NCI-H1436 treated with DMSO at 0.1 percent for 48 hours (cell line): ENCODE measurements around the gene NKTR.
"Not testable (repeated sequence)": the region's sequence is repeated elsewhere in the genome, so short reads cannot be mapped to it uniquely, and the experiment has no call there.

Experiments
- DNase-seq: peaks from one replicate; lab custom pipeline; 2025; lab: John Stamatoyannopoulos, UW

NKTR gene

GRCh38 chr3:42597098-42597497 lies 3.4 kb upstream of the NKTR start:
- not testable (repeated sequence) for DNase-seq

DNA sequence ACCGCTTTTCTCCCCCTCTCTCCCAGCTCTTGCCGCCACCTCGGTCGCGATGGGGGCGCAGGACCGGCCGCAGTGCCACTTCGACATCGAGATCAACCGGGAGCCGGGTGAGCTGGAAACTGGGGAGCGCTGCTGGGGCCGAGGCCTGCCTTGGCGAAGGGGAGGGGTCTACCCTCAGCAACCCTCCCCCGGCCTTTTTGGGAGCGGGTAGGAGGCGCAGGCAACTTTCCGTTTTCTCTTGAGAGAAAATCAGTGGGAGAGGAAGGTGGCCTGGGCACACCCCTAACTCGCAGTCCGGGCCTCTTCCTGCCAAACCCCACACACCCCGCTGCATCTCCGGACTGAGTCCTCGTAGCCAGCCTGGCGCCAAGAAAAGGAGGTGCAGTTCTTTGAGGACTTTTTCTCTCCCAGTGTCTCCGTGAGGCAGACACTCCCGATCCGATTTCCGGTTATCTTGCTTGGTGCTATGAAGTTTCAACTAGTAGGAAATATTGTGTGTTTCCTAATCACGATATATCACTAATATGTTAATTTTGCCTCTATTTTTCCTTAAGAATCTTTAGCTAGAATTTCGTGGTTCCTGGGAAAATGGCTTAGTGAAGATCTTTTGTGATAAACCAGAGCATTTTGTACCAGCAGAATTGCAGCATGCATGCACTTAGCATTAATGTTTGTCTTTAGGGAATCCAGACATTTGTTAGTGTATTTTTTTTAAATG lies 631 bp downstream of the NKTR start:
- no peak for DNase-seq

DNA sequence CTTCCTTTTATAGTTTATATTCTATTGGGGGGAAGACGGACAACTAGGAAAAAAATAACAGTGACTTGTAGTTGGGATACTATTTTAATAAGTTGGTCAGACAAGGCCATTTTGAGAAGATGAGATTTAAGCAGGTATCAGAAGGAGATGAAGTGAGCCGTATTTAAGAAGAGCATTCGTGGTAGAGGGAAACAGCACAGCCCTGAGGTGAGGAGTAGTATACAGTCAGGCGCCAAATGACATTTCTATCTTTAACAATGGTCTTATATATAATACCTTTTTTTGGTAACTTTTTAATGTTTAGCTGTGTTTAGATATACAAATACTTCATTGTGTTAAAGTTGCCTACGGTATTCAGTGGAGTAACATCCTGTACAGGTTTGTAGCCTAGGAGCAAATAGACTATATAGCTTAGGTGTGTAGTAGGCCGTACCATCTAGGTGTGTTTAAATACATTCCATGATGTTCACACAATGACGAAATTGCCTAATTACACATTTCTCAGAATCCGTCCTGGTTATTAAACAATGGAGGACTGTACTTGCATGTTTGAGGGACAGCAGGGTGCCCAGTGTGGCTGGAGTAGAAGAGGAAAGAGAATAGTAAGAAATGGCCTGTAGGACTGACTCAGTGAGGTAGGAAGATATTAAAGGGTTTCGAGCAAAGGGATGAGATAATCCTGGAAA lies 1.6 kb downstream of the NKTR start:
- DNase-seq = no peak

DNA sequence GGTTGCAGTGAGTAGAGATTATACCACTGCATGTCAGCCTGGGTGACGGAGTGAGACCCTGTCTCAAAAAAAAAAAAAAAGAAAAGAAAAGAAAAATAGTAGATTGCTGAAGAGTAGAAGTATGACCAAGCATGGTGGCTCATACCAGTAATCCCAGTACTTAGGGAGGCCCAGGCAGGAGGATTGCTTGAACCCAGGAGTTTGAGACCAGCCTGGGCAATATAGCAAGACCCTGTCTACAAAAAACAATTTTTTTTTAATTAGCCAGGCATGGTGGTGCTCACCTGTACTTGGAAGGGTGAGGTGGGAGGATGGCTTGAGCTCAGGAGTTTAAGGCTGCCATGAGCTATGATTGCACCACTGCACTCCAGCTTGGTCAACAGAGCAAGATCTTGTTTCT lies 2.5 kb downstream of the NKTR start:
- no peak for DNase-seq

GRCh38 chr3:42605546-42606173 lies 5.2 kb downstream of the NKTR start:
- no peak for DNase-seq

DNA sequence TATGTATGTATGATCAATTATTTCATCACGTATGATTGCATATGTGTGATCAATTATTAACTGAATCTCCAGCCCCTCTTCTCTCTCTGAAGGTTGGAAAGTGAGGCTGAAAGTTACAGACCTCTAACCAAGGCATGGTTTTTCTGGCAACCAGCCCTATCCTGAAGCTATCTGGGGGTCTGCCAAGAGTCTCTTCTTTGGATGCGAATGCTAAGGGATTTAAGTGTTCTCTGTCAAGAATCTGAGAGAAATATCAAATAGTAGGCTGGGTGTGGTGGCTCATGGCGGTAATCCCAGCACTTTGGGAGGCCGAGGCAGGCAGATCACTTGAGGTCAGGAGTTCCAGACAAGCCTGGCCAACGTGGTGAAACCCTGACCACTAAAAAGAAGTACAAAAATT lies 8.1 kb downstream of the NKTR start:
- DNase-seq = no peak

DNA sequence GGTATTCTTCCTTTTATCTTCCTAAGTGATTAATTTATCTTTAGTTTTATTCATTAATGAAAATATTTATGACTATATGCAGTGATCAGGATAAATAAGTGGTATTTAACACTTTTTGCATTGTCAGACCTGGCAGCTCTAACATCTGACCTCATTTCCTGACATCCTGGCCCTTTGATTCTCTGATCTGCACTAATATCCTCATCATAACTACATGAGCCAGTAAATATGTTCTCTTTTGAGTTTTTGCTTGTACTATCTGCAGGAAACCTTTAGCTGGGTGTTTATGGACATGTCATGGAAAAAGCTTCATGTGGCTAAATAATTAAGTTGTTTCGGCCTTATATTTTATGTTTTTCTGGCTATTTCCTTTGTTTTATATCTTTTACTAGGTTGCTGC lies 10.5 kb downstream of the NKTR start:
- DNase-seq = no peak

DNA sequence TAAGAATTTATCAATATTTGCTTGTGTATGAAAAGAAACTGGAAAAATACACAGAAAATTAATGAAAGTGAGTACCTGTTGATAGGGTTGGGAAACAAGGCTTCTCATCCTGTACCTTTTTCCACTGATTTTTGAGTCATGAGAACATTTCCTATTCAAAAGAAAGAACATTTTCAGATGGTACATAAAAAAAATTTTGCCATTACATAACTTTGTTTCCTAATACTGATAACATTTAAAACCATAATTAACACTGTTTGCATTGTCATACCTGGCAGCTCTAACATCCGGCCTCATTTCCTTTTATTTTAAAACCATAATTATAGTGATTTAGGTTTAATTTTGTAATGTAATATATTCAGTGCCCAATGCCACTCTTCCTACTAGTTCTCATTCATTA lies 11.7 kb downstream of the NKTR start:
- no peak for DNase-seq

DNA sequence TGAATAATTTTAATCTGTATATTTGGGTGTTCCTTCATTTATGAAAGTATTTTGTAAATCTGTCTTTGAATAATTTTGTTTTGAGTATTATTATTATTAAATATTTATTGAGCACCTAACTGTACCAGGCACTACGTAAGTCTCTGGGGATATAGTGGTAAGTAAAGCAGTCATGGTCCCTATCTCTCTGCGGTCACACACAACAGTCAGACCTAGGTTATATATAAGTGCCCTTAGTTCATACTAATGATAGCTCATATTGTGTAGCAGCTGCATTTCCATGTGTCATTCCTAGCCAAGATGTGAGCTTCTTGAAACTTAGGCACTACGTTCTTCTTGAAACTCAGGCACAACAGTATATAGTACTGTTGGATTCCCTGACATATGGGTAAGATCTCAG lies 12.4 kb downstream of the NKTR start:
- DNase-seq = no peak

GRCh38 chr3:42613462-42613861 lies 13.0 kb downstream of the NKTR start:
- no peak for DNase-seq

DNA sequence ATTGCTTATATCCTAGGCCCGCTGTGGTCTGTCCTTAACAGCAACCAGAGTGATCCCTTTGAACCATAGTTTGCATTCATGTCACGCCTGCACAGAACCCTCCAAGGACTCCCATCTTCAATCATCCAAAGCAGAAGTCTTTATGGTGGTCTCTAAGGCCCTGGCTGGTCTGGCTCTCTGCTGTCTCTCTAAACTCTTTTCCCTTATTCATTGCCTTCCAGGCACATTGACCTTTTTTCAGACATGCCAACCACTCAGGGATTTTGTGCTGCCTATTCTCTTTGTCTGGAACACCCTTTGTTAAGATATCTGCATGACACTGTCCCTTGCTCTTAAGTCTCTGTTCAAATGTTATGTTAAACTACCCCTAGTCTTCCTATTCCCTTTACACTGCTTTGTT lies 31.1 kb downstream of the NKTR start:
- no peak for DNase-seq

DNA sequence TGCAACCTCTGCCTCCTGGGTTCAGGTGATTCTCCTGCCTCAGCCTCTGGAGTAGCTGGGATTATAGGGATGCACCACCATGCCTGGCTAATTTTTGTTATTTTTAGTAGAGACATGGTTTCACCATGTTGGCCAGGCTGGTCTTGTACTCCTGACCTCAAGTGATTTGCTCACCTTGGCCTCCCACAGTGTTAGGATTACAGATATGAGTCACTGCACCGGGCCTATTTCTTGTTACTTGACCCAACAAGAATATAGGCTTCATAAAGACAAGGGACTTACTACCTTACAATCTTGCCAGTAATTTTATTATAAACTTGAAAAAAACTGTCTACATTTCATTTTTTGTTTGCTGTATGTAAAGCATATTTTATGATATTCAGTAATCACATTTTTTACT lies 31.7 kb downstream of the NKTR start:
- DNase-seq = no peak

DNA sequence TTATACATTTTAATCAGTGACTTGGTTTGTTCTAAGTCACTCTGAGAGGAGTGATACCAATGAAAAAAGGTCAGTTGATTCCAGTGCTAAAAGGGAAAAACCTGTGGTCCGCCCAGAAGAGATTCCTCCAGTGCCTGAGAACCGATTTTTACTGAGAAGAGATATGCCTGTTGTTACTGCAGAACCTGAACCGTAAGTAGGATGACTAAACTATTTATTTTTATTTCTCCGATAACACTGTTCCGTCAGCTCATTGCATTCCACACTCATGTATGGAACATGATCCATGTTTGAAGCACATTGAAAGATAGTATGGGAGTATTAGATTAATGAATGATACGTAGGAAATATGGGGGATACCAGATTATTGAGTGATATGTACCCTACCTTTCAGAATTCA lies 33.1 kb downstream of the NKTR start:
- no peak for DNase-seq

GRCh38 chr3:42635111-42635510 lies 34.6 kb downstream of the NKTR start:
- no peak for DNase-seq

DNA sequence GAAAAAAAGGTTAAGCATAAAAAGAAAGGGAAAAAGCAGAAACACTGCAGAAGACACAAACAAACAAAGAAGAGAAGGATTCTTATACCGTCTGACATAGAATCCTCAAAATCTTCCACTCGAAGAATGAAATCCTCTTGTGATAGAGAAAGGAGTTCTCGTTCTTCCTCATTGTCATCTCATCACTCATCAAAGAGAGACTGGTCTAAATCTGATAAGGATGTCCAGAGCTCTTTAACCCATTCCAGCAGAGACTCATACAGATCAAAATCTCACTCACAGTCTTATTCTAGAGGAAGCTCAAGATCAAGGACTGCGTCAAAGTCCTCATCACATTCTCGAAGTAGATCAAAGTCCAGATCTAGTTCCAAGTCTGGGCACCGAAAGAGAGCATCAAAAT lies 36.5 kb downstream of the NKTR start:
- no peak for DNase-seq

GRCh38 chr3:42638339-42638842 lies 37.9 kb downstream of the NKTR start:
- no peak for DNase-seq

GRCh38 chr3:42639192-42639591 lies 38.7 kb downstream of the NKTR start:
- no peak for DNase-seq

GRCh38 chr3:42640129-42640528 lies 39.6 kb downstream of the NKTR start:
- no peak for DNase-seq

- no peak for DNase-seq
Observed at GRCh38 chr3:42640771-42641370, 40.4 kb downstream of the NKTR start.

DNA sequence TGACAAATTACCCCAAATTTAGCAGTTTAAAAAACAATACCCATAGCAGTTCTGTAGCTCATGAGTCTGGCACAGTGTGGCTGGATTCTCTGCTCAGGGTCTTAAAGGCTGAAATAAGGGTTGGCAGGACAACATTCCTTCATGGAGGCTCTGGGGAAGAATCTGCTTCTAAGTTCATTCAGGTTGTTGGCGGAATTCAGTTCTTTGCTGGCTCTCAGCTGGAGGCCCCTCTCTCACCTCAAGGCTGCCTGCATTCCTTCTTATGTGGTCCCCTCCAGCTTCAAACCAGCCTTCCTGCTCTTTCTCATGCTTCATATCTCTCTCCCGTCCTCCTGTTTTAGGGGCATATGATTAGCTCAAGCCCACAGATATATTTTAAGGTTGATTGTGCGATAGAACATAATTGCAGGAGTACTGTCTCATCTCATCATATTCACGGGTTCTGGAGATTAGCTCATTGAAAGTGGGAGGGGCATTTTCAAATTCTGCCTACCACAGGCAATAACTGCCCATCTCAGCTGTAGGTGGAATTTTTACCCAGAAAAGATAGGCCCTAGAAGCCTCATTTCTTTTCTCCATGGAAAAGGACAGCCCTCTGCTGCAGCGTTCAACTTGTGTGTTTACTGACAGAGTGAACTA lies 47.5 kb downstream of the NKTR start:
- DNase-seq = no peak

GRCh38 chr3:42649006-42649405 lies 48.5 kb downstream of the NKTR start:
- no peak for DNase-seq

DNA sequence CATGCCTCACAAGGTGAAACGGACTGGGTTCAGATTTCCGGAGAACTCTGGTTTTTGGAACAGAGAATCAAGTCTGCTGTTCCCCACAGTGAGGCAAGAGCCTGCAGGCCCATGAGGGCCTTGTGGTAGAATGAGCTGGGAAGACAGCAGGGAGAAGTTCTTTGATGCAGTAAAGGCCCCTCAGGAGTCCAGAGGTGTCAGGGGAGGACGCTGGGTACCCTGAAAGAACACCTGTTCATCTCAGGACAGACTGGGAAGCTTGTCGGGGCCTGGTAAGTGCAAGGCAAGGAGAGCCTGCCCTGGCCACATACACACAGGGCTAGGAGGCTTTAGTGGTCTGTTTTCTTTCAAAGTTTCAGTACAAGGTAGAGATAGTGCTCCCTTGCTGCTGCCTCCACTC lies 49.3 kb downstream of the NKTR start:
- DNase-seq = no peak
